K562 (cell line): Measurements from ENCODE around the gene RFNG. TPM values are rescaled to one million over a fixed set of nuclear protein-coding genes. Genes with fewer than 3 reads are reported as not detected.

Experiments
- ATAC-seq: fragments of 200-7000 bp; cut with Tn5 transposase; 3 replicates; pipeline ENCODE4 v1.9.1; 2020; ENCODE audit warnings: moderate library complexity
- BruUV-seq: library from RNA; stranded (reverse); fragments of 400-500 nt; replicated peaks from 2 replicates; lab custom pipeline; 2021; lab: Mats Ljungman, UMichigan
- CTCF ChIA-PET: fragments of 300-600 bp; formaldehyde crosslinking; extraction: SDS; loops from one replicate; lab custom pipeline; 2021; ENCODE audit warnings: low intra/inter-chr PET ratio; lab: Yijun Ruan, JAX
- POLR2A ChIA-PET: fragments of 300-600, 350-650 bp; sonication (Branson Sonifier 250); formaldehyde crosslinking; extraction: SDS; loops from one replicate; lab custom pipeline; 2021; ENCODE audit warnings: antibody characterized with exemption, inconsistent platforms; lab: Yijun Ruan, JAX
- DNase-seq, 4 experiments: peaks; one replicate each; pipeline versions ENCODE4 v3.0.0 to v3.0.0-alpha.2; 2011 to 2018; ENCODE audit warnings: low spot score in 3 of 4, mixed read lengths in 3 of 4; ENCODE audit errors: extremely low read depth in 1 of 4
- FAIRE-seq: peaks from 2 replicates; lab custom pipeline; 2011; peaks lifted over from hg19 to GRCh38; lab: Jason Lieb, UNC
- H2AFZ ChIP-seq: 2 replicates; pipeline ENCODE4 v1.6.0; 2011; ENCODE audit warnings: low read depth, low read length, control low read depth, inconsistent platforms
- H3K27ac ChIP-seq: fragments of 200-600 bp; 3 replicates; pipeline ENCODE4 v1.8.0; 2011; ENCODE audit warnings: low read depth, mild to moderate bottlenecking, control low read depth, inconsistent platforms, low read length, moderate library complexity, mixed read lengths; ENCODE audit errors: extremely low read depth
- H3K27me3 ChIP-seq, 2 experiments: fragments of 300-600 bp in 1 of 2; 2 replicates in 1 of 2; 3 replicates in 1 of 2; pipeline versions ENCODE4 v1.6.0 to v1.8.0; 2011; ENCODE audit warnings: inconsistent platforms in 2 of 2, low read length in 2 of 2, mild to moderate bottlenecking in 1 of 2, mixed read lengths in 1 of 2, moderate library complexity in 1 of 2; ENCODE audit not compliant: control insufficient read depth in 2 of 2, insufficient read depth in 2 of 2
- H3K36me3 ChIP-seq: fragments of 300-600 bp; 3 replicates; pipeline ENCODE4 v1.8.0; 2011; ENCODE audit warnings: mild to moderate bottlenecking, low read length, inconsistent platforms; ENCODE audit not compliant: control insufficient read depth, insufficient read depth
- H3K4me1 ChIP-seq, 2 experiments: fragments of 200-600 bp in 1 of 2; replicated peaks in 1 of 2; 2 replicates in 1 of 2; 3 replicates in 1 of 2; pipeline versions ENCODE4 v1.5.1 to v1.8.0; 2011; ENCODE audit warnings: inconsistent platforms in 2 of 2, low read length in 2 of 2, mild to moderate bottlenecking in 1 of 2, mixed read lengths in 1 of 2, moderate library complexity in 1 of 2; ENCODE audit not compliant: control insufficient read depth in 2 of 2, insufficient read depth in 2 of 2
- H3K4me2 ChIP-seq: 2 replicates; pipeline ENCODE4 v1.6.1; 2011; ENCODE audit warnings: low read length, control low read depth, inconsistent platforms, mixed read lengths; ENCODE audit not compliant: insufficient read depth
- H3K4me3 ChIP-seq: fragments of 200-600 bp; sonication (generic), shearing (Covaris generic); 2 replicates; pipeline ENCODE4 v1.5.1; 2016; ENCODE audit warnings: control low read depth, inconsistent platforms
- H3K79me2 ChIP-seq: fragments of 200-600 bp; 3 replicates; pipeline ENCODE4 v1.8.0; 2011; ENCODE audit warnings: low read length, inconsistent platforms; ENCODE audit not compliant: control insufficient read depth, insufficient read depth
- H3K9ac ChIP-seq, 2 experiments: 2 replicates each; pipeline versions ENCODE4 v1.6.0 to v1.6.1; 2011; ENCODE audit warnings: low read depth in 2 of 2, low read length in 2 of 2, control low read depth in 1 of 2, inconsistent platforms in 1 of 2, mild to moderate bottlenecking in 1 of 2, mixed read lengths in 1 of 2; ENCODE audit not compliant: insufficient read depth in 1 of 2
- H3K9me1 ChIP-seq: one replicate; pipeline ENCODE4 v1.6.0; 2011; ENCODE audit warnings: inconsistent platforms, mild to moderate bottlenecking, low read length, moderate library complexity; ENCODE audit not compliant: control insufficient read depth, insufficient read depth
- H3K9me3 ChIP-seq: replicated peaks from 2 replicates; pipeline ENCODE4 v1.5.1; 2011; ENCODE audit warnings: low read depth, low read length, inconsistent platforms; ENCODE audit not compliant: control insufficient read depth, insufficient read depth
- H4K20me1 ChIP-seq: replicated peaks from 2 replicates; pipeline ENCODE4 v1.6.1; 2011; ENCODE audit warnings: low read length, inconsistent platforms, mixed read lengths; ENCODE audit not compliant: control insufficient read depth, insufficient read depth
- EZH2 ChIP-seq: IDR thresholded peaks from 2 replicates; pipeline ENCODE4 v1.6.1; 2012; ENCODE audit warnings: low read depth, mild to moderate bottlenecking, inconsistent platforms, low read length, borderline replicate concordance
- FIP1L1 ChIP-seq: fragments of 200-400 bp; formaldehyde crosslinking; IDR thresholded peaks from 2 replicates; pipeline ENCODE4 v1.6.1; 2018; ENCODE audit warnings: mild to moderate bottlenecking, low read depth, low read length; ENCODE audit not compliant: poor library complexity, severe bottlenecking
- HMG20B ChIP-seq: fragments of 250-450 bp; sonication (Bioruptor Pico); IDR thresholded peaks from 2 replicates; pipeline ENCODE4 v1.5.0; 2021; ENCODE audit warnings: mild to moderate bottlenecking
- LEF1 ChIP-seq: fragments of 450-650 bp; IDR thresholded peaks from 2 replicates; pipeline ENCODE4 v1.6.1; 2016; ENCODE audit warnings: mild to moderate bottlenecking
- POLR2G ChIP-seq: fragments of 200-400 bp; formaldehyde crosslinking; IDR thresholded peaks from 2 replicates; pipeline ENCODE4 v1.6.1; 2017; ENCODE audit warnings: low read depth, mild to moderate bottlenecking, antibody characterized with exemption, low read length, moderate library complexity
- RBFOX2 ChIP-seq: fragments of 200-400 bp; formaldehyde crosslinking; IDR thresholded peaks from 2 replicates; pipeline ENCODE4 v1.6.1; 2017; ENCODE audit warnings: low read depth, mild to moderate bottlenecking, low read length, moderate library complexity
- ZFP1 ChIP-seq: fragments of 450-650 bp; formaldehyde crosslinking; IDR thresholded peaks from 2 replicates; pipeline ENCODE4 v1.4.0; 2020; ENCODE audit warnings: mild to moderate bottlenecking, mixed read lengths
- ZFX ChIP-seq: sonication (generic); formaldehyde crosslinking; IDR thresholded peaks from 2 replicates; pipeline ENCODE4 v1.8.0; 2022; ENCODE audit warnings: mild to moderate bottlenecking, missing genetic modification reagents, moderate library complexity
- ZNF282 ChIP-seq: sonication (generic); formaldehyde crosslinking; IDR thresholded peaks from 2 replicates; pipeline ENCODE4 v1.8.1; 2023; ENCODE audit warnings: missing genetic modification reagents
- ZNF408 ChIP-seq: fragments of 250-450 bp; sonication (Bioruptor Pico); IDR thresholded peaks from 2 replicates; pipeline ENCODE4 v1.4.0; 2020; ENCODE audit warnings: low read depth, mild to moderate bottlenecking, moderate library complexity
- WGBS: fragments of 100-300 bp; shearing (Covaris generic); methylation state at CpG from one replicate; pipeline ENCODE4 v1.1.6; 2016; ENCODE audit warnings: low coverage, mixed read lengths; ENCODE audit not compliant: insufficient coverage; ENCODE audit errors: missing lambda C conversion rate; 5-methylcytosine and 5-hydroxymethylcytosine counted together
- in situ Hi-C: fragments of 300-500 bp; cut with MboI; formaldehyde crosslinking; loops from 4 replicates; pipeline ENCODE4 v1.15.0; 2018; ENCODE audit warnings: inconsistent platforms, mixed read lengths
- intact Hi-C: fragments of 100-400 bp; cut with micrococcal nuclease; formaldehyde crosslinking; loops from 2 replicates; pipeline ENCODE4 v1.14.2; 2022
- polyA plus RNA-seq, 8 experiments: library from polyadenylated mRNA; depleted of rRNA in 4 of 8; stranded (reverse) in 5 of 8; unstranded in 3 of 8; fragments of >200 nt; fragmentation: Nextera tagmentation in 2 of 8; fragmentation: Illumina TruSeq in 1 of 8; extraction: Ambion mirVana in 2 of 8; extraction: Trizol in 1 of 8; gene quantifications; 2 replicates each; pipeline versions ENCODE4 v1.2.1 to v1.2.3, GENCODE V29; 2011 to 2014; ENCODE audit warnings: inconsistent platforms in 1 of 8, missing spikeins in 1 of 8
- total RNA-seq, 7 experiments: library from RNA; depleted of rRNA in 6 of 7; stranded (reverse); fragments of >200 nt in 6 of 7; fragmentation: Illumina TruSeq in 2 of 7; extraction: Trizol in 2 of 7; gene quantifications; 2 replicates each; pipeline versions ENCODE4 v1.2.1 to v1.2.3, GENCODE V29; 2011 to 2021; ENCODE audit warnings: low replicate concordance in 1 of 7
- TF ChIP-seq, protein P1 (sequence below): fragments of 450-650 bp; formaldehyde crosslinking; conservative IDR thresholded peaks from 2 replicates; pipeline ENCODE4 v1.4.0; 2022; ENCODE audit warnings: mild to moderate bottlenecking, missing genetic modification characterization

The RFNG gene
- total and polyA plus RNA-seq, 9 of the 15 experiments (the other 6 are each of a cell fraction or from before 2014, with no cell fraction given) = 0.32 to 32.8 (median 9.5) TPM

DNA sequence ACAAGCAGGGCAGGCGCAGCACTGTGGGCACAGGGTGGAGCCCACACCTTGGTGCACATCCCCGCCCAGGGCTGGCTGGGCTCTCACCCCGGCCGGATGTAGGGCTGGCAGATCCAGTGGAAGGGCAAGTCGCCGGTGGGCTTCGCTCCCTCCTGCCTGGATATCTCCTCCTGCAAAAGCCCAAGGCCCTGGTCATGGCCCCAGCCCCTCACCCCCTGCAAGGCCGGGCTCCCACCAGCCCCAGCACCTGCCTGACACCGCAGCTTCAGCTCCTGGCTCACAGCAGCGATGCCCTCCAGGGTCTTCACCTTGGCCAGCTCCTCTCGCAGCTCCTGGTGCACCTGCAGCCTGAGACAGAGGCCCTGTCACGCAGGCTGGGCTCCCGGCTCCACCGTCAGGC is 9.0 kb upstream of the RFNG start:
- ChIA-PET POLR2A (interaction anchor here (0.6 to 2.5 kb wide), 7 partner anchors 10 to 127 kb away, joined by 3 to 11 read pairs (median 3); partner anchors contain the start of gene DCXR), CTCF (no interaction called here)
- no peak overlapping the region for H3K27ac ChIP-seq
- peak; percentile 9 for TF ChIP-seq POLR2G
- TF ChIP-seq, protein P1, sequence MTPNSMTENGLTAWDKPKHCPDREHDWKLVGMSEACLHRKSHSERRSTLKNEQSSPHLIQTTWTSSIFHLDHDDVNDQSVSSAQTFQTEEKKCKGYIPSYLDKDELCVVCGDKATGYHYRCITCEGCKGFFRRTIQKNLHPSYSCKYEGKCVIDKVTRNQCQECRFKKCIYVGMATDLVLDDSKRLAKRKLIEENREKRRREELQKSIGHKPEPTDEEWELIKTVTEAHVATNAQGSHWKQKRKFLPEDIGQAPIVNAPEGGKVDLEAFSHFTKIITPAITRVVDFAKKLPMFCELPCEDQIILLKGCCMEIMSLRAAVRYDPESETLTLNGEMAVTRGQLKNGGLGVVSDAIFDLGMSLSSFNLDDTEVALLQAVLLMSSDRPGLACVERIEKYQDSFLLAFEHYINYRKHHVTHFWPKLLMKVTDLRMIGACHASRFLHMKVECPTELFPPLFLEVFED (CRISPR knock-in tag) = no peak
- no peak for TF ChIP-seq HMG20B
- no peak for TF ChIP-seq ZFP1 (CRISPR knock-in tag)
- TF ChIP-seq FIP1L1 = peak; percentile 30
- no peak for TF ChIP-seq LEF1
- no peak for TF ChIP-seq ZFX (CRISPR knock-in tag)
- TF ChIP-seq RBFOX2 = peak; percentile 53; the same call in 1 of the 2 replicates
- no peak for TF ChIP-seq ZNF408 (CRISPR knock-in tag)
- TF ChIP-seq EZH2 = no peak
- no peak for TF ChIP-seq ZNF282
- DNase-seq (no peak), ATAC-seq (no peak), FAIRE-seq (no peak)
- H3K4me3 ChIP-seq = no peak overlapping the region
- H4K20me1 ChIP-seq = peaks cover 7% of the 10 kb centered on the region
- WGBS = 98% methylated on average over 9 of the region's 14 CpGs
- peaks cover 88% of the 10 kb centered on the region; the same call in 2 of the 3 replicates for H3K36me3 ChIP-seq
- peak overlapping the region in 1 of 2 experiments; percentile 65; a peak in 2 of 4 replicates for H3K9ac ChIP-seq
- peaks cover 24% of the 10 kb centered on the region for H3K79me2 ChIP-seq
- intact Hi-C loops = no loop called here
- no TSS peak for BruUV-seq
- no peaks in the 10 kb centered on the region for H3K9me3 ChIP-seq
- no peaks in the 10 kb centered on the region for H3K27me3 ChIP-seq
- in situ Hi-C loops = no loop called here
- H3K4me1 ChIP-seq = peaks cover 3 to 88% of the 10 kb centered on the region in 2 experiments; a peak in 3 of 5 replicates
- no peak overlapping the region for H3K4me2 ChIP-seq
- no peaks in the 10 kb centered on the region for H3K9me1 ChIP-seq
- no peak overlapping the region for H2AFZ ChIP-seq
